GM12878 (cell line): Measurements from ENCODE around the gene DNAH5.
A peak's percentile ranks its signal among the peaks of the same experiment; 100 is the strongest.

ENCODE experiments used
- CEBPB ChIP-seq, 2 experiments: fragments of 150-350 bp in 1 of 2; IDR thresholded peaks; 2 replicates each; pipeline ENCODE4 v1.6.1; 2012 to 2014; ENCODE audit warnings: low read depth in 2 of 2, low read length in 2 of 2, borderline replicate concordance in 1 of 2, inconsistent platforms in 1 of 2
- LARP7 ChIP-seq: fragments of 450-650 bp; IDR thresholded peaks from 2 replicates; pipeline ENCODE4 v1.6.1; 2017; ENCODE audit warnings: mild to moderate bottlenecking
- NR2C2 ChIP-seq: IDR thresholded peaks from 2 replicates; pipeline ENCODE4 v1.6.1; 2011; ENCODE audit warnings: borderline replicate concordance, low read depth; ENCODE audit not compliant: control insufficient read depth, insufficient read length
- POLR2A ChIP-seq: IDR thresholded peaks from 2 replicates; pipeline ENCODE4 v1.6.1; 2011; ENCODE audit warnings: low read depth, mild to moderate bottlenecking, low read length
- REST ChIP-seq: IDR thresholded peaks from 2 replicates; pipeline ENCODE4 v1.6.1; 2012; ENCODE audit warnings: mild to moderate bottlenecking, low read depth, low read length
- TF ChIP-seq, protein P1 (sequence below): fragments of 450-650 bp; IDR thresholded peaks from 2 replicates; pipeline ENCODE4 v1.6.1; 2017; ENCODE audit warnings: mild to moderate bottlenecking, low read depth, inconsistent platforms; ENCODE audit not compliant: poor library complexity, severe bottlenecking
- TF ChIP-seq, protein P2 (sequence below), 3 experiments: IDR thresholded peaks in 2 of 3; conservative IDR thresholded peaks in 1 of 3; 2 replicates each; pipeline ENCODE4 v1.5.1; 2011; ENCODE audit warnings: low read depth in 3 of 3, low read length in 3 of 3, mild to moderate bottlenecking in 3 of 3, control low read depth in 2 of 3, moderate library complexity in 2 of 3, inconsistent platforms in 1 of 3, mixed read lengths in 1 of 3; ENCODE audit not compliant: control insufficient read depth in 2 of 3, insufficient read depth in 1 of 3; ENCODE audit errors: extremely low read depth in 1 of 3

GRCh38 chr5:13957032-13957645 lies 12.7 kb upstream of the DNAH5 start:
- TF ChIP-seq LARP7 (no peak), POLR2A (no peak), CEBPB (IDR thresholded peaks at IDR 0.05; ENCODE audit: borderline replicate concordance in 1 of 2, low read depth in 2 of 2, low read length in 2 of 2) (no peak), REST (no peak), NR2C2 (no peak)
- TF ChIP-seq, protein P1, sequence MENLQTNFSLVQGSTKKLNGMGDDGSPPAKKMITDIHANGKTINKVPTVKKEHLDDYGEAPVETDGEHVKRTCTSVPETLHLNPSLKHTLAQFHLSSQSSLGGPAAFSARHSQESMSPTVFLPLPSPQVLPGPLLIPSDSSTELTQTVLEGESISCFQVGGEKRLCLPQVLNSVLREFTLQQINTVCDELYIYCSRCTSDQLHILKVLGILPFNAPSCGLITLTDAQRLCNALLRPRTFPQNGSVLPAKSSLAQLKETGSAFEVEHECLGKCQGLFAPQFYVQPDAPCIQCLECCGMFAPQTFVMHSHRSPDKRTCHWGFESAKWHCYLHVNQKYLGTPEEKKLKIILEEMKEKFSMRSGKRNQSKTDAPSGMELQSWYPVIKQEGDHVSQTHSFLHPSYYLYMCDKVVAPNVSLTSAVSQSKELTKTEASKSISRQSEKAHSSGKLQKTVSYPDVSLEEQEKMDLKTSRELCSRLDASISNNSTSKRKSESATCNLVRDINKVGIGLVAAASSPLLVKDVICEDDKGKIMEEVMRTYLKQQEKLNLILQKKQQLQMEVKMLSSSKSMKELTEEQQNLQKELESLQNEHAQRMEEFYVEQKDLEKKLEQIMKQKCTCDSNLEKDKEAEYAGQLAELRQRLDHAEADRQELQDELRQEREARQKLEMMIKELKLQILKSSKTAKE, result no peak
- TF ChIP-seq, protein P2, sequence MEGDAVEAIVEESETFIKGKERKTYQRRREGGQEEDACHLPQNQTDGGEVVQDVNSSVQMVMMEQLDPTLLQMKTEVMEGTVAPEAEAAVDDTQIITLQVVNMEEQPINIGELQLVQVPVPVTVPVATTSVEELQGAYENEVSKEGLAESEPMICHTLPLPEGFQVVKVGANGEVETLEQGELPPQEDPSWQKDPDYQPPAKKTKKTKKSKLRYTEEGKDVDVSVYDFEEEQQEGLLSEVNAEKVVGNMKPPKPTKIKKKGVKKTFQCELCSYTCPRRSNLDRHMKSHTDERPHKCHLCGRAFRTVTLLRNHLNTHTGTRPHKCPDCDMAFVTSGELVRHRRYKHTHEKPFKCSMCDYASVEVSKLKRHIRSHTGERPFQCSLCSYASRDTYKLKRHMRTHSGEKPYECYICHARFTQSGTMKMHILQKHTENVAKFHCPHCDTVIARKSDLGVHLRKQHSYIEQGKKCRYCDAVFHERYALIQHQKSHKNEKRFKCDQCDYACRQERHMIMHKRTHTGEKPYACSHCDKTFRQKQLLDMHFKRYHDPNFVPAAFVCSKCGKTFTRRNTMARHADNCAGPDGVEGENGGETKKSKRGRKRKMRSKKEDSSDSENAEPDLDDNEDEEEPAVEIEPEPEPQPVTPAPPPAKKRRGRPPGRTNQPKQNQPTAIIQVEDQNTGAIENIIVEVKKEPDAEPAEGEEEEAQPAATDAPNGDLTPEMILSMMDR (IDR thresholded peaks at IDR 0.05 in 2 of 3, conservative IDR thresholded peaks at IDR 0.05 in 1 of 3; ENCODE audit: control insufficient read depth in 2 of 3, extremely low read depth in 1 of 3, insufficient read depth in 1 of 3, low read depth in 3 of 3, low read length in 3 of 3), result peak; percentile 51 to 64 (median 52); a peak in 5 of 6 replicates
